ENCODE data around the gene CEP97.
"Not testable (repeated sequence)": the region's sequence is repeated elsewhere in the genome, so short reads cannot be mapped to it uniquely, and the experiment has no call there.

CEP97 gene

DNA sequence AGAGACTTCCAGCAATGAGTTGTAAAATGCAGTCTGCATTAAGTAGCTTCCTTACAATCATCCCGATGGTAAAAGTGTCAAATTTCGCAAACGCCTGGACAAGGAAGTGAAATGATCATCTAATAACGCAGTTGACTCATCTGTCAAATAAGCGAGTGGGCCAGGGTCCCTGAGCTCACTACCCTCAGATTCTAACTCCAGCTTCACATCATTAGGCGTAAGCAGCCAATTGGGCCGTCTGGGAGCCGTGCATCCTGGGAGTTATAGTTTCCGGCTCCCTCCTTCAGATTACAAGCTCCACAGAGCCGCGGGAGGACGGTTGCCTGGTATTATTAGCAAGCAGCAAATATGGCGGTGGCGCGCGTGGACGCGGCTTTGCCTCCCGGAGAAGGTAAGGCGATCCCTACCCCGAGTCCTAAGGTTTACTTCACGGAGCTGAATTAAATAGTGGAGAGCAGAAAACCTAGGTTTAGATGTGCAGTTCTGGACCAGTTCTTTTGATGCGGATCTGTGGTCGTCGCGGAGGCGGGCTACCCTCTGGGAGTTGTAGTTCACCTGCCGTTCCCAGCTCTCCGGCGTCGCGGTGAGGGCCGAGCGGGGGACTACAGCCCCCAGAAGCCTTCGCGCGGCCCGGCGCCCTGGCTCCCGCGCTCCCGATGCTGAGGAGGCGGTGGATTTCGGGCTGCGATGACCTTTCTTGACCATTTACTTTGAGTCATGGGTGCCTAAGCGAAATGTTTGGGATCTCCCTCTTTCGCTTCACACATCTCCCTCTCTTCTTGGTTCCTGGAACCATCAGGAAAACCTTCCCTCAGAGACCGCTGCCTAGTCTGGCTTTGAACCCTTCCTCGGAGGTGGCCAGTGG is at the start of gene CEP97:
CEP97 (plus strand) TSS at position 286 of the 865 bp plus-strand sequence; CDS start at position 349, 63 bp downstream.
- peak; percentile 76 for TF ChIP-seq POLR2A (IDR thresholded peaks at IDR 0.05; ENCODE audit: low read length)
- TF ChIP-seq GATA1 (IDR thresholded peaks at IDR 0.05; ENCODE audit: low read depth, low read length) = no peak
- peak; percentile 92 to 94 for DNase-seq

DNA sequence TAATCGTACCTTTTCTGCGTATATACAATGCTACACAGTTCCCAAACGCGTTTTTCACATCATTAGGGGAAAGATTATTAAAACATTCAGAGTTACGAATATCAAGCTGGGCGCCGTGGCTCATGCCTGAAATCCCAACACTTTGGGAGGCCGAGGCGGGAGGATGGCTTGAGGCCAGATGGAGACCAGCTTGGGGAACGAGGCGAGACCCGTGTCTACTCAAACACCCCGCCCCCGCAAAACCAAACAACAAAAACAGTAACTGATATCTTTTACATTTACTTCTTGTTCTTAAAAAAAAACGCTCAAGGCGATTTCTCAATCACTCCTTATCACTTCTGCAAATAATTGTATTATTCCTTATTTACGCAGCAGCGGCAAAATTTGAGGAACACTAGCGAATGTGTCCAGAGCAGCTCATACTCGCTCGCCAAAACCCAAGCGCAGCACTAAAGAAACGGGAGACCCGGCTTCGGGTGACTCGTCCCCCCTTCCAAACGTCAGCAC is 48.7 kb upstream of the CEP97 start:
- TF ChIP-seq GATA1 (IDR thresholded peaks at IDR 0.05; ENCODE audit: low read depth, low read length) = no peak
- DNase-seq = no peak

DNA sequence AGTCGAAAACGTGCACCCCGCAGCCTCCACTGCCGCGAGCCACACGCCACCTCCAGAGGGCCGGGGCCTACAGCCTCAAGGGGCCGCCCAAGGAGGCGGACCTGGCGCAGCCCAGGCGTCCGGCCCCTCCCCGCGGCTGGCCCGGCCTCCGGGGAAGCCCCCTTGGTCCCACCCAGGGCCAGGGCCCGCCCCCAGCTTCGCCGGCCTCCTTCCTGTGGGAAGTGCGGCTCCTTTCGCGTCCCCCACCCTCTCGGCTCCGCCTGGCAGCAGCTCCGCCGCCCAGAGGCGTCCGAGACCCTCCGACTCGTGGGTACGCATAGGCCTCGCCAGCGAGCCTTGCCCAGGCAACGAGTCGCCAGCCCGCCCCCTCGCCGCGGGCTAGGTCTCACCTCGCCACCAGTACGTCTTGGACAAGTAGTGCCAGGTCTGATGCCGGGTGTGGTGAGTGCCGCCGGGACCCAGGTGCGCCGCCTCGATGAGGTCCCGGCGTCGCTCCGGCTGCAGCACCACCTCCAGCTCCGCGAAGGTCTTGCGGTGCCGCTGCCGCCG is 48.1 kb upstream of the CEP97 start:
- TF ChIP-seq GATA1 (IDR thresholded peaks at IDR 0.05; ENCODE audit: low read depth, low read length) (no peak), POLR2A (IDR thresholded peaks at IDR 0.05; ENCODE audit: low read length) (no peak)
- DNase-seq = no peak

- no peak for DNase-seq
- peak; percentile 85 for TF ChIP-seq POLR2A (IDR thresholded peaks at IDR 0.05; ENCODE audit: low read length)
- no peak for TF ChIP-seq GATA1 (IDR thresholded peaks at IDR 0.05; ENCODE audit: low read depth, low read length)
Observed at GRCh38 chr3:101676765-101677435, 47.5 kb upstream of the CEP97 start, which contains the start of gene ZBTB11. Gene ZBTB11, minus strand, starts transcription at chr3:101677132. Its CDS starts 218 bp downstream, at chr3:101676914.

GRCh38 chr3:101677436-101678286 is 46.8 kb upstream of the CEP97 start:
- TF ChIP-seq POLR2A (IDR thresholded peaks at IDR 0.05; ENCODE audit: low read length) (no peak), GATA1 (IDR thresholded peaks at IDR 0.05; ENCODE audit: low read depth, low read length) (no peak)
- DNase-seq = no peak

DNA sequence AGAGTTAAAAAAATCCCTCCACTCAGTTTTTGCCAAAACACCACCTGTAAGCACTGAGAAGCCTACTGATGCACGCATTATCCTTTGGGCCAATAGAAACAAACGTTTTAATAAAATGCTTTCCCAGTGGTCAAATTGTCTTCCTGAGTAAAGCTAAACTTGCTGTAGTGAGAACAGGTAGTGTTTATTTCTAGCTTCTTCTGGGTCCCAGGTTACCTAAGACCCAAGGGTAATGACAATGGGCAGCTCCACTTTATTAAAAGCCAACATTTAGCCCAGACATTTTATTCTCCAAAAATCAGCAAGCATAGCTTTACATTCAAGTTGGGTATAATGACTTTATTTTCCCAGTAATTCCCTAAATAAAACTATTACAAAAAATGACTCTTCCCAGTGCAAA is 45.6 kb upstream of the CEP97 start:
- not testable (repeated sequence) for DNase-seq

DNA sequence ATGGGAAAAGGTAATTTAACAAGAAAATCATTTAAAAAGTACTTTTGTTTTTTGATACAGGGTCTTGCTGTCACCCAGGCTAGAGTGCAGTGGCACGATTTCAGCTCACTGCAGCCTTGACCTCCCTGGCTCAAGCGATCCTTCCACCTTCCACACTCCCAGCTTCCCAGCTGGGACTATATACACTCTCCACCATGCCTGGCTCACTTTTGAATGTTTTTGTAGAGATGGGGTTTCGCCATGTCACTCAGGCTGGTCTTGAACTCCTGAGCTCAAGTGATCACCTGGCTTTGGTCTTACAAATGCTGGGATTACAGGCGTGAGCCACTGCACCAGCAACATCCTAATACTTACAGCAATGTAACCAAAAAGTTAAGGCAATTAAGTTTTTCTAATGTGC is 43.9 kb upstream of the CEP97 start:
- TF ChIP-seq POLR2A (IDR thresholded peaks at IDR 0.05; ENCODE audit: low read length) (no peak), GATA1 (IDR thresholded peaks at IDR 0.05; ENCODE audit: low read depth, low read length) (no peak)
- no peak for DNase-seq

- no peak for DNase-seq
- TF ChIP-seq GATA1 (IDR thresholded peaks at IDR 0.05; ENCODE audit: low read depth, low read length) (no peak), POLR2A (IDR thresholded peaks at IDR 0.05; ENCODE audit: low read length) (no peak)
Observed at GRCh38 chr3:101685050-101685400, 39.4 kb upstream of the CEP97 start.

DNA sequence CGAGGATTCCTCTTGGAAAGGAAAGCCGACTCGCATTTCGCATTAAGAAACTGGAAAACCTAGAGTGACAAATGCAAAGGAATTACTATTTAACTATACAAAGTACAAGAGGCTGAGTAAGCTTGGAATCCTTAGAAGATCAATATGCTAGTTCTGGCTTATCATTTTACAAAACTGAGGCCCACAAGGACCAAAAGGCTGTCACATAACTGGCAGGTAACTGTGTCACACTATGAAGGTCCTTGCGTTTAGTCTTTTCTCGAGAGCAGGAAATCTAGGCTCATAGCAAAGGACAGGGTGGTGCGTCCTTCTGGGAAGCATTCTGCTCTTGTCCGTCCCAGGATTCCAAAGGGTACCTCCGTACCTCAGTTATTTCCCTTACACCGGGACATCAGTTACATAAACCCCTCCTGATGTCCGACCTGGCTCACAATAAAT is 38.5 kb upstream of the CEP97 start:
- no peak for DNase-seq

GRCh38 chr3:101687142-101687931 is 37.1 kb upstream of the CEP97 start:
- no peak for DNase-seq
- TF ChIP-seq POLR2A (IDR thresholded peaks at IDR 0.05; ENCODE audit: low read length) = no peak
- no peak for TF ChIP-seq GATA1 (IDR thresholded peaks at IDR 0.05; ENCODE audit: low read depth, low read length)

More for the DNA sequence above, 38.5 kb upstream of the CEP97 start:
- TF ChIP-seq POLR2A (IDR thresholded peaks at IDR 0.05; ENCODE audit: low read length) (no peak), GATA1 (IDR thresholded peaks at IDR 0.05; ENCODE audit: low read depth, low read length) (no peak)

DNA sequence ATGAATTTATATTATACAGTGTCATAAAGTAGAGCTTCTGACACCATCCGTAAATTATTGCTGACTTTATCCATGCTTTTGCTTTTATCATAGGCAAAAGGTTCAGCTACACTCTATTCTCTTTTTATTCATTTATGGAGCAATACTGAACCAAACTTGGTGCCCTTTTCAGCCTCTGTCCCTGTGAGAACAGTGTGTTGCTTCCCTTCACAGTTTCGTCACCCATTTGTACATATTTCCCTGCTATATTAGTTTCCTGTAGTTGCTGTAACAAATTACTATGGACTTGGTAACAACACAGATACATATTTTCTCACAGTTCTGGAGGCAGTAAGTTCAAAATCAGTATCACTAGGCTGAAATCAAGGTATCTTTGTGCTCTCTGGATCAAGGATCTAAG is 35.1 kb upstream of the CEP97 start:
- DNase-seq = no peak
- TF ChIP-seq POLR2A (IDR thresholded peaks at IDR 0.05; ENCODE audit: low read length) (no peak), GATA1 (IDR thresholded peaks at IDR 0.05; ENCODE audit: low read depth, low read length) (no peak)

- TF ChIP-seq GATA1 (IDR thresholded peaks at IDR 0.05; ENCODE audit: low read depth, low read length) (no peak), POLR2A (IDR thresholded peaks at IDR 0.05; ENCODE audit: low read length) (no peak)
- DNase-seq = no peak
Observed at GRCh38 chr3:101690972-101691371, 33.4 kb upstream of the CEP97 start.

- DNase-seq = not testable (repeated sequence)
Observed at GRCh38 chr3:101691685-101692671, 32.4 kb upstream of the CEP97 start.

GRCh38 chr3:101693540-101693939 is 30.9 kb upstream of the CEP97 start:
- DNase-seq = not testable (repeated sequence)

GRCh38 chr3:101694836-101695235 is 29.6 kb upstream of the CEP97 start:
- not testable (repeated sequence) for DNase-seq
